ENCODE measurements around the gene USP16. TPM values are rescaled to one million over a fixed set of nuclear protein-coding genes. Genes with fewer than 3 reads are reported as not detected.
A peak's percentile ranks its signal among the peaks of the same experiment; 100 is the strongest.

USP16 gene
- total RNA-seq, 3 donors from 2014 or later (not counting 1 experiment from before 2014, with no cell fraction given), result 67.9 to 76.9 (median 75.7) TPM

GRCh38 chr21:29033871-29034270, 9.4 kb downstream of the USP16 start:
- Mint-ChIP-seq H3K9me3 (no peaks in the 10 kb centered on the region), H3K4me3 (no peak overlapping the region), H3K4me1 (peaks cover 0 to 12% of the 10 kb centered on the region in 2 donors), H3K36me3 (peaks cover 12% of the 10 kb centered on the region), H3K27me3 (ENCODE audit: low read depth in 2 of 2) (no peaks in the 10 kb centered on the region), H3K27ac (peak overlapping the region in 1 of 2 donors; percentile 8)
- Histone ChIP-seq H3K36me3 (ENCODE audit: control insufficient read depth, insufficient read depth, low read length) (peaks cover 78% of the 10 kb centered on the region), H3K9me3 (ENCODE audit: control insufficient read depth, insufficient read depth, low read length) (no peaks in the 10 kb centered on the region), H3K4me3 (ENCODE audit: low read length) (no peak overlapping the region), H3K4me1 (ENCODE audit: control insufficient read depth, insufficient read depth, low read length) (no peaks in the 10 kb centered on the region), H3K27ac (ENCODE audit: low read length) (no peak overlapping the region), H3K27me3 (ENCODE audit: control insufficient read depth, insufficient read depth, low read length) (no peaks in the 10 kb centered on the region)
- WGBS (ENCODE audit: insufficient coverage), result 96% methylated on average over 3 of the region's 3 CpGs
- TF ChIP-seq CTCF (IDR thresholded peaks at IDR 0.05), result no peak
- ATAC-seq (no peak), DNase-seq (no peak)
- intact Hi-C loops (cut with micrococcal nuclease), result no loop called here

DNA sequence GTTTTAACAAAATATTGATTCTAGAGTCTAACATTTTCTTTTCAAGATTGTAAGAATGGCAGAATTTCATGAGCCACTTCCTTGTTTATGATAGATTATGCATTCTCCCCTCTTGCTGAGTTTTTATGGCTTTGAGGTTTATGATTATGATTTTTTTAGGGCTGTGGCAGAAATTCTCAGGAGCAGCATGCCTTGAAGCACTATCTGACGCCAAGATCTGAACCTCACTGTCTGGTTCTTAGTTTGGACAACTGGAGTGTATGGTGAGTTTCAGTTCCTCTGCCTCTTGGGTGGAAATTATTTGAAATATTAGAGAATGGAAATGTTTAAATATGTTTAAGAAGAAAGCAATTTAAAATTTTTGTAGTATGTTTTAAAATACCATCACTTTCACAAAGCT, 10.2 kb downstream of the USP16 start:
- H3K9me3 ChIP-seq (ENCODE audit: control insufficient read depth, insufficient read depth, low read length), result no peaks in the 10 kb centered on the region
- Mint-ChIP-seq H3K27me3 (ENCODE audit: low read depth in 2 of 2) (no peaks in the 10 kb centered on the region), H3K9me3 (no peaks in the 10 kb centered on the region), H3K36me3 (peaks cover 12% of the 10 kb centered on the region), H3K4me3 (no peak overlapping the region), H3K4me1 (peaks cover 0 to 12% of the 10 kb centered on the region in 2 donors), H3K27ac (no peak overlapping the region)
- TF ChIP-seq CTCF (IDR thresholded peaks at IDR 0.05), result no peak
- DNase-seq (no peak), ATAC-seq (no peak)
- H3K4me3 ChIP-seq (ENCODE audit: low read length), result no peak overlapping the region
- H3K4me1 ChIP-seq (ENCODE audit: control insufficient read depth, insufficient read depth, low read length), result no peaks in the 10 kb centered on the region
- H3K27ac ChIP-seq (ENCODE audit: low read length), result no peak overlapping the region
- H3K27me3 ChIP-seq (ENCODE audit: control insufficient read depth, insufficient read depth, low read length), result no peaks in the 10 kb centered on the region
- peaks cover 82% of the 10 kb centered on the region for H3K36me3 ChIP-seq (ENCODE audit: control insufficient read depth, insufficient read depth, low read length)
- intact Hi-C loops (cut with micrococcal nuclease), result no loop called here
- WGBS (ENCODE audit: insufficient coverage), result 56% methylated on average over 1 of the region's 1 CpG

GRCh38 chr21:29052224-29052623, 27.8 kb downstream of the USP16 start:
- no peaks in the 10 kb centered on the region for H3K9me3 ChIP-seq (ENCODE audit: control insufficient read depth, insufficient read depth, low read length)
- Mint-ChIP-seq H3K4me3 (no peak overlapping the region), H3K4me1 (no peaks in the 10 kb centered on the region), H3K27me3 (ENCODE audit: low read depth in 2 of 2) (no peaks in the 10 kb centered on the region), H3K36me3 (peaks cover 5% of the 10 kb centered on the region), H3K9me3 (no peaks in the 10 kb centered on the region), H3K27ac (no peak overlapping the region)
- peaks cover 87% of the 10 kb centered on the region for H3K36me3 ChIP-seq (ENCODE audit: control insufficient read depth, insufficient read depth, low read length)
- H3K4me3 ChIP-seq (ENCODE audit: low read length), result no peak overlapping the region
- no peaks in the 10 kb centered on the region for H3K4me1 ChIP-seq (ENCODE audit: control insufficient read depth, insufficient read depth, low read length)
- intact Hi-C loops (cut with micrococcal nuclease), result no loop called here
- ATAC-seq (no peak), DNase-seq (no peak)
- no peaks in the 10 kb centered on the region for H3K27me3 ChIP-seq (ENCODE audit: control insufficient read depth, insufficient read depth, low read length)
- WGBS (ENCODE audit: insufficient coverage), result 100% methylated on average over 5 of the region's 5 CpGs
- no peak for TF ChIP-seq CTCF (IDR thresholded peaks at IDR 0.05)
- H3K27ac ChIP-seq (ENCODE audit: low read length), result no peak overlapping the region

- H3K4me1 Mint-ChIP-seq, result no peaks in the 10 kb centered on the region
- Histone ChIP-seq H3K27ac (ENCODE audit: low read length) (no peak overlapping the region), H3K4me3 (ENCODE audit: low read length) (no peak overlapping the region), H3K9me3 (ENCODE audit: control insufficient read depth, insufficient read depth, low read length) (no peaks in the 10 kb centered on the region), H3K4me1 (ENCODE audit: control insufficient read depth, insufficient read depth, low read length) (no peaks in the 10 kb centered on the region), H3K27me3 (ENCODE audit: control insufficient read depth, insufficient read depth, low read length) (no peaks in the 10 kb centered on the region), H3K36me3 (ENCODE audit: control insufficient read depth, insufficient read depth, low read length) (peaks cover 87% of the 10 kb centered on the region)
- no peak for ATAC-seq
- DNase-seq, result no peak
- no peak overlapping the region for H3K4me3 Mint-ChIP-seq
- WGBS (ENCODE audit: insufficient coverage), result 83% methylated on average over 5 of the region's 5 CpGs
- no peaks in the 10 kb centered on the region for H3K36me3 Mint-ChIP-seq
- no peaks in the 10 kb centered on the region for H3K27me3 Mint-ChIP-seq (ENCODE audit: low read depth in 2 of 2)
- H3K9me3 Mint-ChIP-seq, result no peaks in the 10 kb centered on the region
- intact Hi-C loops (cut with micrococcal nuclease), result no loop called here
- no peak overlapping the region for H3K27ac Mint-ChIP-seq
- TF ChIP-seq CTCF (IDR thresholded peaks at IDR 0.05), result no peak
These were observed 28.6 kb downstream of the USP16 start for GRCh38 chr21:29053011-29053553.

Measured in natural killer cell (primary cell).